GM06990 (cell line): ENCODE data around the gene UGGT1.

Experiments
- DNase-seq: peaks from one replicate; pipeline ENCODE4 v3.0.0-alpha.2; 2011; ENCODE audit not compliant: insufficient read length; ENCODE audit errors: extremely low read depth
- H3K27me3 ChIP-seq: replicated peaks from 2 replicates; pipeline ENCODE4 v1.6.0; 2011; ENCODE audit warnings: low read length; ENCODE audit not compliant: control insufficient read depth, insufficient read depth
- H3K36me3 ChIP-seq: 2 replicates; pipeline ENCODE4 v1.5.1; 2011; ENCODE audit warnings: low read length; ENCODE audit not compliant: control insufficient read depth, insufficient read depth
- H3K4me3 ChIP-seq: replicated peaks from 2 replicates; pipeline ENCODE4 v1.5.1; 2011; ENCODE audit warnings: low read depth, mild to moderate bottlenecking, control low read depth, low read length
- TF ChIP-seq, protein P1 (sequence below): IDR thresholded peaks from 2 replicates; pipeline ENCODE4 v1.5.1; 2011; ENCODE audit warnings: low read length, control low read depth, mild to moderate bottlenecking, inconsistent platforms; ENCODE audit not compliant: insufficient read depth, poor library complexity, severe bottlenecking

Gene UGGT1

DNA sequence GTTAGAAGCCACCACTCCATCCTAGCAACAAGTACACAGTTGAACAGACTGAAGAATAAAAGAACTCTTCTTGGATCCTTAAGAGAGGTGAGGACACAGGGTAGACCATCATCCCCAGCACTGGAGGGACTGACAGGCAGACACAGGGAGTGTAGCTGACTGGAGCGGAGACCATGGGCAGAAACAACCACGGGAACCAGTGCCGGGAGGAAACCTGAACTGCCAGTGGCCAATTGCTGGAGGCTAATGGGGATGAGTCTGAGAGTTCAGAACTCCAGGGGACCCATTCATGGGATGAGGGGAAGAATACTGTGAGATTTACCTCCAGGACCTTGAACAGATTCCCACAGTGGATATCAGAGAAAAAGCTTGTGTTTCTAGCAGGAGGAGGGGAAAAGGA lies 150.9 kb downstream of the UGGT1 start:
- no peak for DNase-seq
- Histone ChIP-seq H3K36me3 (no peaks in the 10 kb centered on the region), H3K4me3 (no peak overlapping the region), H3K27me3 (no peaks in the 10 kb centered on the region; the same call in 1 of the 2 replicates)
- TF ChIP-seq, protein P1, sequence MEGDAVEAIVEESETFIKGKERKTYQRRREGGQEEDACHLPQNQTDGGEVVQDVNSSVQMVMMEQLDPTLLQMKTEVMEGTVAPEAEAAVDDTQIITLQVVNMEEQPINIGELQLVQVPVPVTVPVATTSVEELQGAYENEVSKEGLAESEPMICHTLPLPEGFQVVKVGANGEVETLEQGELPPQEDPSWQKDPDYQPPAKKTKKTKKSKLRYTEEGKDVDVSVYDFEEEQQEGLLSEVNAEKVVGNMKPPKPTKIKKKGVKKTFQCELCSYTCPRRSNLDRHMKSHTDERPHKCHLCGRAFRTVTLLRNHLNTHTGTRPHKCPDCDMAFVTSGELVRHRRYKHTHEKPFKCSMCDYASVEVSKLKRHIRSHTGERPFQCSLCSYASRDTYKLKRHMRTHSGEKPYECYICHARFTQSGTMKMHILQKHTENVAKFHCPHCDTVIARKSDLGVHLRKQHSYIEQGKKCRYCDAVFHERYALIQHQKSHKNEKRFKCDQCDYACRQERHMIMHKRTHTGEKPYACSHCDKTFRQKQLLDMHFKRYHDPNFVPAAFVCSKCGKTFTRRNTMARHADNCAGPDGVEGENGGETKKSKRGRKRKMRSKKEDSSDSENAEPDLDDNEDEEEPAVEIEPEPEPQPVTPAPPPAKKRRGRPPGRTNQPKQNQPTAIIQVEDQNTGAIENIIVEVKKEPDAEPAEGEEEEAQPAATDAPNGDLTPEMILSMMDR, result no peak
